DOHH2 (cell line): ENCODE data around the gene ROBO2.

Experiments used
- H3F3A ChIP-seq: fragments of 200-600 bp; sonication (generic), shearing (Covaris generic); 2 replicates; pipeline ENCODE4 v1.6.0; 2016; ENCODE audit warnings: antibody characterized with exemption, mild to moderate bottlenecking; ENCODE audit not compliant: control insufficient read depth, insufficient read depth
- H3K27ac ChIP-seq: fragments of 200-600 bp; sonication (generic); 2 replicates; pipeline ENCODE4 v1.5.1; 2014; ENCODE audit warnings: low read depth, mild to moderate bottlenecking, low read length, moderate library complexity
- H3K27me3 ChIP-seq: fragments of 200-600 bp; sonication (generic); 2 replicates; pipeline ENCODE4 v1.6.1; 2014; ENCODE audit warnings: mild to moderate bottlenecking, low read length, mixed read lengths; ENCODE audit not compliant: control insufficient read depth
- H3K36me3 ChIP-seq: fragments of 200-600 bp; sonication (generic); 2 replicates; pipeline ENCODE4 v1.6.1; 2014; ENCODE audit warnings: mild to moderate bottlenecking, low read length, moderate library complexity, mixed read lengths; ENCODE audit not compliant: control insufficient read depth
- H3K4me1 ChIP-seq: fragments of 200-600 bp; sonication (generic); 2 replicates; pipeline ENCODE4 v1.6.1; 2014; ENCODE audit warnings: mild to moderate bottlenecking, low read length, mixed read lengths; ENCODE audit not compliant: control insufficient read depth
- H3K4me2 ChIP-seq: fragments of 200-600 bp; sonication (generic); 2 replicates; pipeline ENCODE4 v1.6.0; 2014; ENCODE audit warnings: mild to moderate bottlenecking, low read length, moderate library complexity
- H3K4me3 ChIP-seq: fragments of 200-600 bp; sonication (generic); 2 replicates; pipeline ENCODE4 v1.5.1; 2014; ENCODE audit warnings: mild to moderate bottlenecking, low read length, mixed read lengths
- H3K79me2 ChIP-seq: fragments of 200-600 bp; sonication (generic); 2 replicates; pipeline ENCODE4 v1.6.1; 2014; ENCODE audit warnings: mild to moderate bottlenecking, low read length, mixed read lengths; ENCODE audit not compliant: control insufficient read depth
- H3K9me2 ChIP-seq: fragments of 200-600 bp; sonication (generic); replicated peaks from 2 replicates; pipeline ENCODE4 v1.6.1; 2014; ENCODE audit warnings: mild to moderate bottlenecking, low read length, mixed read lengths; ENCODE audit not compliant: control insufficient read depth
- H3K9me3 ChIP-seq: fragments of 200-600 bp; sonication (generic); 2 replicates; pipeline ENCODE4 v1.6.1; 2014; ENCODE audit warnings: antibody characterized with exemption, low read length, mixed read lengths; ENCODE audit not compliant: control insufficient read depth, insufficient read depth
- H4K20me1 ChIP-seq: fragments of 200-600 bp; sonication (generic); 2 replicates; pipeline ENCODE4 v1.6.0; 2014; ENCODE audit warnings: low read depth, mild to moderate bottlenecking, antibody characterized with exemption, low read length, moderate library complexity; ENCODE audit not compliant: control insufficient read depth, insufficient read depth
- EZH2phosphoT487 ChIP-seq: fragments of 200-600 bp; sonication (generic); IDR thresholded peaks from 2 replicates; pipeline ENCODE4 v1.6.1; 2017; ENCODE audit warnings: borderline replicate concordance, mild to moderate bottlenecking, antibody characterized with exemption, low read length, moderate library complexity, mixed read lengths
- TF ChIP-seq, protein P1 (sequence below): fragments of 200-600 bp; sonication (generic); IDR thresholded peaks from one replicate; pipeline ENCODE4 v1.5.1; 2014; ENCODE audit warnings: antibody characterized with exemption, mild to moderate bottlenecking, low read depth, low read length; ENCODE audit not compliant: poor library complexity, severe bottlenecking

Gene ROBO2

GRCh38 chr3:77549034-77549433 lies 509.1 kb downstream of the ROBO2 start:
- Histone ChIP-seq H3K36me3 (no peaks in the 10 kb centered on the region), H3K4me1 (no peaks in the 10 kb centered on the region), H3K4me2 (no peak overlapping the region), H3F3A (no peaks in the 10 kb centered on the region), H3K9me2 (no peaks in the 10 kb centered on the region), H3K27me3 (no peaks in the 10 kb centered on the region), H4K20me1 (no peaks in the 10 kb centered on the region), H3K27ac (no peak overlapping the region), H3K79me2 (no peaks in the 10 kb centered on the region), H3K9me3 (no peaks in the 10 kb centered on the region; the same call in 1 of the 2 replicates), H3K4me3 (no peak overlapping the region)
- TF ChIP-seq, protein P1, sequence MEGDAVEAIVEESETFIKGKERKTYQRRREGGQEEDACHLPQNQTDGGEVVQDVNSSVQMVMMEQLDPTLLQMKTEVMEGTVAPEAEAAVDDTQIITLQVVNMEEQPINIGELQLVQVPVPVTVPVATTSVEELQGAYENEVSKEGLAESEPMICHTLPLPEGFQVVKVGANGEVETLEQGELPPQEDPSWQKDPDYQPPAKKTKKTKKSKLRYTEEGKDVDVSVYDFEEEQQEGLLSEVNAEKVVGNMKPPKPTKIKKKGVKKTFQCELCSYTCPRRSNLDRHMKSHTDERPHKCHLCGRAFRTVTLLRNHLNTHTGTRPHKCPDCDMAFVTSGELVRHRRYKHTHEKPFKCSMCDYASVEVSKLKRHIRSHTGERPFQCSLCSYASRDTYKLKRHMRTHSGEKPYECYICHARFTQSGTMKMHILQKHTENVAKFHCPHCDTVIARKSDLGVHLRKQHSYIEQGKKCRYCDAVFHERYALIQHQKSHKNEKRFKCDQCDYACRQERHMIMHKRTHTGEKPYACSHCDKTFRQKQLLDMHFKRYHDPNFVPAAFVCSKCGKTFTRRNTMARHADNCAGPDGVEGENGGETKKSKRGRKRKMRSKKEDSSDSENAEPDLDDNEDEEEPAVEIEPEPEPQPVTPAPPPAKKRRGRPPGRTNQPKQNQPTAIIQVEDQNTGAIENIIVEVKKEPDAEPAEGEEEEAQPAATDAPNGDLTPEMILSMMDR: no peak
- TF ChIP-seq EZH2phosphoT487: no peak

- no peak overlapping the region for H3K4me2 ChIP-seq
- no peaks in the 10 kb centered on the region for H3K79me2 ChIP-seq
- H3K4me1 ChIP-seq: no peaks in the 10 kb centered on the region
- no peaks in the 10 kb centered on the region for H3K36me3 ChIP-seq
- no peaks in the 10 kb centered on the region for H3K27me3 ChIP-seq
- no peaks in the 10 kb centered on the region for H3K9me2 ChIP-seq
- H3F3A ChIP-seq: no peaks in the 10 kb centered on the region
- TF ChIP-seq, protein P1: no peak
- no peak for TF ChIP-seq EZH2phosphoT487
- no peaks in the 10 kb centered on the region for H3K9me3 ChIP-seq
- H3K4me3 ChIP-seq: no peak overlapping the region
- no peak overlapping the region for H3K27ac ChIP-seq
- no peaks in the 10 kb centered on the region for H4K20me1 ChIP-seq
Measured at GRCh38 chr3:77553240-77553639, 513.3 kb downstream of the ROBO2 start.

GRCh38 chr3:77562089-77562488 lies 522.2 kb downstream of the ROBO2 start:
- no peak overlapping the region for H3K4me2 ChIP-seq
- H3F3A ChIP-seq: no peaks in the 10 kb centered on the region

More at GRCh38 chr3:77562089-77562488, 522.2 kb downstream of the ROBO2 start:
- TF ChIP-seq, protein P1: no peak
- TF ChIP-seq EZH2phosphoT487: no peak
- Histone ChIP-seq H3K4me3 (no peak overlapping the region), H3K9me2 (no peaks in the 10 kb centered on the region), H3K27me3 (no peaks in the 10 kb centered on the region), H3K9me3 (no peaks in the 10 kb centered on the region), H3K4me1 (no peaks in the 10 kb centered on the region), H3K27ac (no peak overlapping the region), H4K20me1 (no peaks in the 10 kb centered on the region), H3K79me2 (no peaks in the 10 kb centered on the region), H3K36me3 (no peaks in the 10 kb centered on the region)
